OCI-LY7 (cell line): ENCODE results near the gene AZU1. TPM values are rescaled to one million over a fixed set of nuclear protein-coding genes. Genes with fewer than 3 reads are reported as not detected.

Experiments used
- BruUV-seq: library from RNA; stranded (reverse); fragments of 400-500 nt; replicated peaks from 2 replicates; lab custom pipeline; 2021; lab: Mats Ljungman, UMichigan
- CTCF ChIA-PET: fragments of 300-600 bp; sonication (Branson Sonifier 250); formaldehyde crosslinking; loops from one replicate; lab custom pipeline; 2022; ENCODE audit warnings: antibody characterized with exemption; ENCODE audit not compliant: unreplicated experiment; lab: Charles Lee
- POLR2A ChIA-PET: fragments of 300-600 bp; sonication (Branson Sonifier 250); formaldehyde crosslinking; loops from one replicate; lab custom pipeline; 2022; ENCODE audit warnings: antibody characterized with exemption; lab: Charles Lee
- DNase-seq: peaks from one replicate; pipeline ENCODE4 v3.0.0-alpha.2; 2015; ENCODE audit warnings: low spot score
- H2AFZ ChIP-seq: fragments of 200-600 bp; sonication (generic), shearing (Covaris generic); 2 replicates; pipeline ENCODE4 v1.6.1; 2014; ENCODE audit warnings: mild to moderate bottlenecking, antibody characterized with exemption, low read length, moderate library complexity
- H3K27ac ChIP-seq: fragments of 200-600 bp; sonication (generic); 2 replicates; pipeline ENCODE4 v1.5.1; 2014; ENCODE audit warnings: mixed run types, low read depth, mild to moderate bottlenecking, moderate library complexity, low read length, inconsistent platforms; ENCODE audit not compliant: poor library complexity, severe bottlenecking
- H3K36me3 ChIP-seq: fragments of 200-600 bp; sonication (generic); 2 replicates; pipeline ENCODE4 v1.6.1; 2014; ENCODE audit warnings: mild to moderate bottlenecking, antibody characterized with exemption, low read length, moderate library complexity, mixed read lengths; ENCODE audit not compliant: insufficient read depth
- H3K4me1 ChIP-seq: fragments of 200-600 bp; sonication (generic); 2 replicates; pipeline ENCODE4 v1.5.1; 2014; ENCODE audit warnings: mild to moderate bottlenecking, low read length; ENCODE audit not compliant: insufficient read depth, poor library complexity, severe bottlenecking
- H3K4me2 ChIP-seq: fragments of 200-600 bp; sonication (generic); 2 replicates; pipeline ENCODE4 v1.6.1; 2014; ENCODE audit warnings: mild to moderate bottlenecking, low read length
- H3K4me3 ChIP-seq: fragments of 200-600 bp; sonication (generic); 2 replicates; pipeline ENCODE4 v1.5.1; 2014; ENCODE audit warnings: mild to moderate bottlenecking, low read depth, low read length; ENCODE audit not compliant: poor library complexity, severe bottlenecking
- H3K79me2 ChIP-seq: fragments of 200-600 bp; sonication (generic); 2 replicates; pipeline ENCODE4 v1.6.1; 2016; ENCODE audit warnings: low read depth, mild to moderate bottlenecking, low read length, moderate library complexity, mixed read lengths; ENCODE audit not compliant: insufficient read depth
- H3K9me2 ChIP-seq: fragments of 200-600 bp; sonication (generic); 2 replicates; pipeline ENCODE4 v1.6.1; 2016; ENCODE audit warnings: mild to moderate bottlenecking, low read length, mixed read lengths; ENCODE audit not compliant: insufficient read depth
- H3K9me3 ChIP-seq: fragments of 200-600 bp; sonication (generic); 2 replicates; pipeline ENCODE4 v1.6.1; 2014; ENCODE audit warnings: mild to moderate bottlenecking, mixed run types, low read length, mixed read lengths
- H4K20me1 ChIP-seq: fragments of 200-600 bp; sonication (generic); 2 replicates; pipeline ENCODE4 v1.6.1; 2014; ENCODE audit warnings: mild to moderate bottlenecking, antibody characterized with exemption, low read length, moderate library complexity, mixed read lengths; ENCODE audit not compliant: insufficient read depth
- EZH2phosphoT487 ChIP-seq: fragments of 200-600 bp; sonication (generic); IDR thresholded peaks from 2 replicates; pipeline ENCODE4 v1.6.1; 2018; ENCODE audit warnings: low read depth, borderline replicate concordance, mild to moderate bottlenecking, mixed run types, antibody characterized with exemption, low read length, moderate library complexity, mixed read lengths
- intact Hi-C: fragments of 100-400 bp; cut with micrococcal nuclease; formaldehyde crosslinking; loops from one replicate; pipeline ENCODE4 v1.10.0; 2022; ENCODE audit not compliant: unreplicated experiment
- total RNA-seq, 2 experiments: library from RNA; depleted of rRNA in 1 of 2; stranded (reverse); fragments of >200 nt in 1 of 2; shearing (Covaris generic) in 1 of 2; gene quantifications; 2 replicates each; pipeline ENCODE4 v1.2.3, GENCODE V29; 2014 to 2022
- TF ChIP-seq, protein P1 (sequence below): fragments of 200-600 bp; sonication (generic); conservative IDR thresholded peaks from 2 replicates; pipeline ENCODE4 v1.5.1; 2014; ENCODE audit warnings: mild to moderate bottlenecking, antibody characterized with exemption, low read length, moderate library complexity, mixed read lengths

The AZU1 gene
- total RNA-seq, 2 experiments from 2014 or later: not detected

- TF ChIP-seq, protein P1, sequence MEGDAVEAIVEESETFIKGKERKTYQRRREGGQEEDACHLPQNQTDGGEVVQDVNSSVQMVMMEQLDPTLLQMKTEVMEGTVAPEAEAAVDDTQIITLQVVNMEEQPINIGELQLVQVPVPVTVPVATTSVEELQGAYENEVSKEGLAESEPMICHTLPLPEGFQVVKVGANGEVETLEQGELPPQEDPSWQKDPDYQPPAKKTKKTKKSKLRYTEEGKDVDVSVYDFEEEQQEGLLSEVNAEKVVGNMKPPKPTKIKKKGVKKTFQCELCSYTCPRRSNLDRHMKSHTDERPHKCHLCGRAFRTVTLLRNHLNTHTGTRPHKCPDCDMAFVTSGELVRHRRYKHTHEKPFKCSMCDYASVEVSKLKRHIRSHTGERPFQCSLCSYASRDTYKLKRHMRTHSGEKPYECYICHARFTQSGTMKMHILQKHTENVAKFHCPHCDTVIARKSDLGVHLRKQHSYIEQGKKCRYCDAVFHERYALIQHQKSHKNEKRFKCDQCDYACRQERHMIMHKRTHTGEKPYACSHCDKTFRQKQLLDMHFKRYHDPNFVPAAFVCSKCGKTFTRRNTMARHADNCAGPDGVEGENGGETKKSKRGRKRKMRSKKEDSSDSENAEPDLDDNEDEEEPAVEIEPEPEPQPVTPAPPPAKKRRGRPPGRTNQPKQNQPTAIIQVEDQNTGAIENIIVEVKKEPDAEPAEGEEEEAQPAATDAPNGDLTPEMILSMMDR: no peak
- TF ChIP-seq EZH2phosphoT487: no peak
- no peak overlapping the region for H3K4me2 ChIP-seq
- no peak overlapping the region for H2AFZ ChIP-seq
- ChIA-PET CTCF (no interaction called here), POLR2A (no interaction called here)
- peaks cover 94% of the 10 kb centered on the region for H3K36me3 ChIP-seq
- peaks cover 1% of the 10 kb centered on the region; the same call in 1 of the 2 replicates for H4K20me1 ChIP-seq
- no peak for DNase-seq
- H3K79me2 ChIP-seq: peaks cover 10% of the 10 kb centered on the region
- TSS peak; percentile 20 for BruUV-seq
- H3K27ac ChIP-seq: no peak overlapping the region
- H3K4me3 ChIP-seq: no peak overlapping the region
- intact Hi-C loops: no loop called here
- no peaks in the 10 kb centered on the region for H3K4me1 ChIP-seq
- no peaks in the 10 kb centered on the region for H3K9me3 ChIP-seq
- no peaks in the 10 kb centered on the region for H3K9me2 ChIP-seq
Observed at GRCh38 chr19:807627-808422, 19.8 kb upstream of the AZU1 start.

DNA sequence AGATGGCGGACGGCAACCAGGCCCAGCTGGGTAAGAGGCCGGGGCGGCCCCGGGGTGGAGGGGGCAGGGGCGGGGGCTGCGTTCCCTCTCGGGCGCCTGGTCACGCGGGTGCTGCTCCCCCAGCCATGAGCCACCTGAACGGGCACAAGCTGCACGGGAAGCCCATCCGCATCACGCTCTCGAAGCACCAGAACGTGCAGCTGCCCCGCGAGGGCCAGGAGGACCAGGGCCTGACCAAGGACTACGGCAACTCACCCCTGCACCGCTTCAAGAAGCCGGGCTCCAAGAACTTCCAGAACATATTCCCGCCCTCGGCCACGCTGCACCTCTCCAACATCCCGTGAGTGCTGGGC is 19.2 kb upstream of the AZU1 start:
- no peak for DNase-seq
- no peaks in the 10 kb centered on the region for H3K9me2 ChIP-seq
- ChIA-PET POLR2A (no interaction called here), CTCF (no interaction called here)
- BruUV-seq: no TSS peak
- no peaks in the 10 kb centered on the region for H3K9me3 ChIP-seq
- H4K20me1 ChIP-seq: no peaks in the 10 kb centered on the region
- H3K4me3 ChIP-seq: no peak overlapping the region
- H3K27ac ChIP-seq: no peak overlapping the region
- no peaks in the 10 kb centered on the region for H3K4me1 ChIP-seq
- intact Hi-C loops: no loop called here
- TF ChIP-seq, protein P1: no peak
- no peak for TF ChIP-seq EZH2phosphoT487
- peaks cover 5% of the 10 kb centered on the region; the same call in 1 of the 2 replicates for H3K79me2 ChIP-seq
- no peak overlapping the region for H2AFZ ChIP-seq
- H3K36me3 ChIP-seq: peaks cover 94% of the 10 kb centered on the region
- H3K4me2 ChIP-seq: no peak overlapping the region

DNA sequence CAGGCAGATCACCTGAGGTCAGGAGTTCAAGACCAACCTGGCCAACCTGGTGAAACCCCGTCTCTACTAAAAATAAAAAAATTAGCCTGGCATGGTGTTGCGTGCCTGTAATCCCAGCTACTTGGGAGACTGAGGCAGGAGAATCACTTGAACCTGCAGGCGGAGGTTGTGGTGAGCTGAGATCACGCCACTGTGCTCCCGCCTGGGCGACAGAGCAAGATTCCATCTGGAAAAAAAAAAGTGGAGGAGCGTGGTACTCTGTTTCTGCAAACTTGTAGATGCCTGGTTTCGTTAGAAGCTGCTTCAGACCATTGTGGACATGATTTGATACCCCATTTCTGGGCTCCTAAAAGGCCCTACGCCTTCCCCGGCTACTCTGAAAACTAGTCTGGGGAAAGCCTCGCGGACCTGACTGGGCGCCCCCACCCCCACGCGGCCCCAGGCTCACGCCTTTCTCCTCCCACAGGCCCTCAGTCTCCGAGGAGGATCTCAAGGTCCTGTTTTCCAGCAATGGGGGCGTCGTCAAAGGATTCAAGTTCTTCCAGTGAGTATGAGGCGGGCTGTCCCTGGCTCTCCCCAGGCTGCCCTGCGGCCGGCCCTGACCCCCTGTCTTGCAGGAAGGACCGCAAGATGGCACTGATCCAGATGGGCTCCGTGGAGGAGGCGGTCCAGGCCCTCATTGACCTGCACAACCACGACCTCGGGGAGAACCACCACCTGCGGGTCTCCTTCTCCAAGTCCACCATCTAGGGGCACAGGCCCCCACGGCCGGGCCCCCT is 17.4 kb upstream of the AZU1 start:
- H3K79me2 ChIP-seq: no peaks in the 10 kb centered on the region
- POLR2A ChIA-PET: no interaction called here
- TF ChIP-seq EZH2phosphoT487: no peak

More for the DNA sequence above, 17.4 kb upstream of the AZU1 start:
- no peak for DNase-seq
- H3K4me2 ChIP-seq: no peak overlapping the region
- H2AFZ ChIP-seq: no peak overlapping the region
- intact Hi-C loops: no loop called here
- no TSS peak for BruUV-seq
- no peaks in the 10 kb centered on the region for H3K9me2 ChIP-seq
- no peak overlapping the region for H3K27ac ChIP-seq
- H3K4me1 ChIP-seq: no peaks in the 10 kb centered on the region
- H3K9me3 ChIP-seq: no peaks in the 10 kb centered on the region
- H3K4me3 ChIP-seq: no peak overlapping the region
- CTCF ChIA-PET: no interaction called here
- H4K20me1 ChIP-seq: no peaks in the 10 kb centered on the region
- H3K36me3 ChIP-seq: peaks cover 94% of the 10 kb centered on the region
